HFF-Myc (cell line): ENCODE measurements around the gene EPHA1.
A peak's percentile ranks its signal among the peaks of the same experiment; 100 is the strongest.

Experiments used
- DNase-seq: peaks from one replicate; pipeline ENCODE4 v3.0.0-alpha.2; 2011; ENCODE audit warnings: low read depth; ENCODE audit errors: extremely low read depth
- H3K4me3 ChIP-seq: replicated peaks from 2 replicates; pipeline ENCODE4 v1.5.1; 2011; ENCODE audit warnings: low read depth, mild to moderate bottlenecking, control low read depth, low read length
- TF ChIP-seq, protein P1 (sequence below): IDR thresholded peaks from 2 replicates; pipeline ENCODE4 v1.5.1; 2012; ENCODE audit warnings: mild to moderate bottlenecking, low read depth, low read length, control low read depth; ENCODE audit errors: missing control alignments

Gene EPHA1

DNA sequence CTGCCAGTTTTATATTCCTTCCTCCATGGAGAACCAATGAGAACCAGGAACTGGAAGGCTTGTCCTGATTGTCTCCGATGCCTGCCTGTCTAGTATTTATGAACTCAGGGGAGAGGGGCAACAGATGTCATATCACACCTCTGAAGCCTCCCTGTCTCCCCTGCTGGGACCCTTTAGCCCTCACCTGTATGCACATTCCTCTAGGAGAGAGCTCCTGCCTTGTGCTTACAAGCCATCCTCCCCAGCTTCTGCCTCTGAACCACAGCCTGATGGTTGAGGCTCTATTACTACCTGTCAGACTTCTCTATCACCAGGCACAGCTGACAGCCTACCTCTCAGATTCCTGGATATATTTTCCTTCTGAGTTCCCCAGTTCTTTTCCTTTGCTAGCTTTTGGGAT, 40.3 kb downstream of the EPHA1 start:
- TF ChIP-seq, protein P1, sequence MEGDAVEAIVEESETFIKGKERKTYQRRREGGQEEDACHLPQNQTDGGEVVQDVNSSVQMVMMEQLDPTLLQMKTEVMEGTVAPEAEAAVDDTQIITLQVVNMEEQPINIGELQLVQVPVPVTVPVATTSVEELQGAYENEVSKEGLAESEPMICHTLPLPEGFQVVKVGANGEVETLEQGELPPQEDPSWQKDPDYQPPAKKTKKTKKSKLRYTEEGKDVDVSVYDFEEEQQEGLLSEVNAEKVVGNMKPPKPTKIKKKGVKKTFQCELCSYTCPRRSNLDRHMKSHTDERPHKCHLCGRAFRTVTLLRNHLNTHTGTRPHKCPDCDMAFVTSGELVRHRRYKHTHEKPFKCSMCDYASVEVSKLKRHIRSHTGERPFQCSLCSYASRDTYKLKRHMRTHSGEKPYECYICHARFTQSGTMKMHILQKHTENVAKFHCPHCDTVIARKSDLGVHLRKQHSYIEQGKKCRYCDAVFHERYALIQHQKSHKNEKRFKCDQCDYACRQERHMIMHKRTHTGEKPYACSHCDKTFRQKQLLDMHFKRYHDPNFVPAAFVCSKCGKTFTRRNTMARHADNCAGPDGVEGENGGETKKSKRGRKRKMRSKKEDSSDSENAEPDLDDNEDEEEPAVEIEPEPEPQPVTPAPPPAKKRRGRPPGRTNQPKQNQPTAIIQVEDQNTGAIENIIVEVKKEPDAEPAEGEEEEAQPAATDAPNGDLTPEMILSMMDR: no peak
- H3K4me3 ChIP-seq: no peak overlapping the region
- DNase-seq: no peak

DNA sequence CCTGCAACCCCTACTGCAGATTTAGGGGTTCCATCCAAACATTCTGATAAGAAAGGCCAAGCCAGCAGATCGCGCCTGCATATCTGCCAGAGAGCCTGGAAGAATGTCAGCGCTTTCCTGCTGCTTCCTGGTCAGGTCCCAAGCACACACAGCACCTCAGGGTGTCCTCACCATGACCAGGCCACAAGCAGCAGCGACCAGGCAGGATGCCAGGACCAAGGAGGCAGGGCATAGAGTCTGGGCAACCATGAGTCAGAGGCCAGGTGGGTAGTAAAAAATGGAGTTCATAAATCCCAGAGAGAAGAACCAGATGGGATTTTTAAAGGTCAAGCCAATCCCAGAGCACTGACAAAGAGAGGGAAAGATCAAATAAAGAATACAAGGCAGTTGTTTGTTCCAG, 40.7 kb downstream of the EPHA1 start:
- no peak overlapping the region for H3K4me3 ChIP-seq
- DNase-seq: no peak
- TF ChIP-seq, protein P1: no peak

DNA sequence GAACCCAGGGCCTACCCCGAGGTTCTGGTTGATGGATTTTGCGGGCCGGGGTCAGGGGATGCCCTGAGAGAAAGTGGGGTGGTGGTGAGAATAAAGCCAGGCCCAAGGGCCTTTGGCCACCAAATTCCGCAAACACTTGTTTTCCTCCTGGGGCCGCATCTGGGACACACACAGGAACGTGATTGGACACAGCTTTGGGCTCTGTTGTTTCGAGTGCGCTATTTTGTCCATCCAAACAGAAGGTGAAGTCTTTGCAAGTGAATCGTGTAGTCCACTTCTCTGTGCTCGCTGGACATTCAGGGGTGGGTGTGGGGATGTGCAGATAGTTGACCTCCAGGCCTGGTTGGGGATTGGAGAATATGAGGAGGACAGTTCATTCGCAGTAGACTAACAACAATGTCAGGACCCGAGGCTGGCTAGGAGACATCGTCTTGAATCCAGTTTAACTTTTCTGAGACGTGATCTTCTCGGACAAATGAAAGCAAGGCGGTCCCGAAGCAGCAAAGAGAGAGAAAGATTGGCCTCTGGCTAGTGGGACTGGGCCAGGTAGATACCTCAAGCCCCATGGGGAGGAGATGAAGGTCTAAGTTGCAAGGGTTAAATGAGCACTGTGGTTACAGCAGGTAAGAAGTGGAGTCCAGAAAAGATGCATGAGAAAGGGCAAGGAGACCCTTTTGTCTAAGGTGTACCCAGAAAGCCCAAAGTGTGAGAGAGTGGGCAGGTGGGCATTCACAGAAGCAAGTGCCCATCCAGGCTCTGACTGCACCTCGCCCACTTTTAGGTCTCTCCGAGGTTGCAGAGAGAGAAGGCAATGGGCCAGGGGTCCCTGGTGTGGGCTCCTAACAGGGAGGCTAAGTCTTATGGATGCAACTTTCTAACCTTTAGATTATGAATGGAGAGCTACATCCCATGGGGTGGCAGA, 45.4 kb downstream of the EPHA1 start:
- TF ChIP-seq, protein P1: no peak
- DNase-seq: no peak
- peak overlapping the region; percentile 15; the same call in 1 of the 2 replicates for H3K4me3 ChIP-seq

DNA sequence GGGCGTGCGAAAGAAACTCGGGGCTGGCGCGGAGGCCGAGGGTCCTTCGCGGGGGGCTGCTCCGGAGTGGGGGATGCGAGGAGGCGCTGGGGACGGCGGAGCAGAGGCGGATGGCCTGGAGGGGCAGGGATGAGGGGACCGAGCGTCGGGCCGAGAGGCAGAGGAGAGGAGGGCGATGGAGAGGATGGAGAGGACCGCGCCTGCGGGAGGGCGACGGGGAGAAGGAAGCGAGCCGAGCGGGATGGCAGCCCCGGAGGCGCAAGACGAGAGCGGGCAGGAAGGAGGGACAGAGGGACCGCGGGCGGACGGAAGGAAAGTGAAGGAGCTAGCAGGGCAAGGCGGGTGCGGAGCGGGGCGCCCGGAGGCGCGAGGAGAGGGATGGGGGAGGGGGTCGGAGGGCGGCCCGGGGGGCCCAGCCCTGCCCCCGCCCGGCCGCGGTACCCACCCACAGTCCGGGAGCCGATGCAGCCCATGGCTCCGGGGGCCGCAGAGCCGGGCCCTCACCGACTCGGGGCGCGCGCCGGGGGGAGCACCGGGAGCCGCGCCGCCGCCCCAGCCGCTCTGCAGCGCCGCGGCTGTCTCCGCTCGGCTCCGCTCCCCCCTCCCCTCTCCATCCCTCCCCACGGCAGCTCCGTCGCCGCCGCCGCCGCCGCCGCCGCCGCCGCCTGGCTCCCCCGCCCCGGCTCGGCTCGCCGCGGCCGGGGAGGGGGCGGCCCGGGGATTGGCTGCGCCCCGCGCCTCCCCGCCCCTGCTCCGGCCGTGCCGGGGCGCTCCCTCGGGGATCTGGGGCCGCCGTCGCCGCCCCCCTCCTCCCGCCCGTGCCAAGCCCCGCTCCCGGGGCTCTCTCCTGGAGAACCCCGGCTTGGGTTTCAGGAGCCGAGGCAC, 46.3 kb downstream of the EPHA1 start, which contains the start of gene FAM131B:
Gene FAM131B, minus strand, starts transcription at position 583 of the 885 bp plus-strand sequence. Its CDS starts 110 bp downstream, at position 473.
- peak within 1 kb of the TSS; percentile 44 for H3K4me3 ChIP-seq
- TF ChIP-seq, protein P1: no peak
- DNase-seq: no peak

DNA sequence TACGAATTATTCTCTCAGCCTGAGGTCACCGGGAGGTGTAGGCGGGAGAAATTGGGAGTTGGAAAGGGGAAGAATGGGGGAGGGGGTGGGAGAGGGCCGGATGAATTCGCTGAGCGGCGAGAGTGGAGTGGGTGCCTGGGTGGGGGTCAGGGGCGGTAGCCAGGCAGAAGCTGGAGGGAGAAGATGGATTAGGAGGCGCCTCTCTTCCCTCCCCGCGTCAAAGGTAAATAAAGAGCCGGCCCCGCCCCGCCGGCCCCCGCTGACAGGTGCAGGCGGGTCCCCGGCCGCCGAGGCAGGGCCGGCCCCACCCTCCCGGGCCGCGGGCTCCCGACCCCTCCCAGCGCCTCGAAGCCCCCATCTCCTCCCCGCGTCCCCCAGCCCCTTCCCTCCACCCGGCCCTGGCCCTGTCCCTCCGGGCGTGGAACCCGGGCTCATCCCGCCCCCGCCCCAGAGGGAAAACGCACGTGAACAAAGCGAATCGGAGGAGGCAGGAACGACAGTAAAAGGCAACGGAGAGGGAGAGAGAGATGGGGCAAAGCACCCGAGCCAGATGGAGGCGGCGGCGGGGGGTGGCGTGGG, 47.0 kb downstream of the EPHA1 start:
- DNase-seq: no peak
- peak overlapping the region; percentile 44 for H3K4me3 ChIP-seq
- TF ChIP-seq, protein P1: no peak

DNA sequence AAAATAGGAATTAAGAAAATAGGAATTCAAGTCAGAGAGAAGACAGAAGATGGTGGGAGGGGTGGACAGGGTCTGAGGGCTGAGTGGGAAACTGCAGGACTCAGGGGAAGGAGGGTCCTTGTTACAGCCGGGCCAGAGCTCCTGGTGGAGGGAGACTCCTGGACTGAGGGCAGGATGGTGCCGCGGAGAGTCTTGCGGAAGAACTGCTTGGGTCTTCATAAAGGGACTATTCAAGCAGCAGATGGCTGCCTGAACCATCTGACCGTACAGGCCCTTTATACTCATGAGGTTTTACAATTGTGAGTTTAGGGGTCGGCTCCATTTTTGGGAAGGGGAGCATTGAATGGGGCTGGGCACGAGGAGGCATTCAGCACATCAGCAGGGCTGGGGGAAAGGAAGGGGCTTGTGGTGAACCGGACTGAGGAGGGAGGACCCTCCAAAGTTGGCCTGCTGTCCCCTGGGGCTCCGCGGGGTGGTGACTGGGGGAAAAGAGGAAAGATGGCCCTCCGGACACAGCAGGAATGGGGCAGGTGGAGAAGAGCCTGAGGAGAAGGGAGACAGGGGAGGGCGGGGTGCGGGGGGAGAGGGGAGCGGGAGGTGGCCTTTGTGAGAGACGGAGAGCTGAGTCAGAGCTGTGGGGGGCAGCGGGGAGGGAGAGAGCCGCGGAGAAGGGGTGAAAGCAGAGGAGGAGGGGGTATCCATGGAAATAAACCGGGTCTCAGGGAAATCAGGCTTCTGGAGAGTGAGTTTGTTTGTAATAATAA, 47.7 kb downstream of the EPHA1 start:
- H3K4me3 ChIP-seq: no peak overlapping the region
- no peak for DNase-seq
- TF ChIP-seq, protein P1: no peak
